Upper lobe of right lung (tissue), 1 donor: Measurements from ENCODE around the gene PTPRG. TPM values are rescaled to one million over a fixed set of nuclear protein-coding genes. Genes with fewer than 3 reads are reported as not detected.
"Not testable (repeated sequence)": the region's sequence is repeated elsewhere in the genome, so short reads cannot be mapped to it uniquely, and the experiment has no call there.

Experiments
- ATAC-seq: fragments of 200-7000 bp; cut with Tn5 transposase; one replicate; pipeline ENCODE4 v1.9.1; 2020; ENCODE audit warnings: mild to moderate bottlenecking, moderate library complexity
- DNase-seq: peaks from one replicate; pipeline ENCODE4 v3.0.0-alpha.2; 2020
- H3K27ac ChIP-seq: fragments of 200-600 bp; one replicate; pipeline ENCODE4 v1.8.0; 2022
- H3K27me3 ChIP-seq: fragments of 200-600 bp; one replicate; pipeline ENCODE4 v1.8.0; 2022; ENCODE audit warnings: mild to moderate bottlenecking
- H3K36me3 ChIP-seq: fragments of 200-600 bp; one replicate; pipeline ENCODE4 v1.8.0; 2022
- H3K4me1 ChIP-seq: fragments of 200-600 bp; one replicate; pipeline ENCODE4 v1.8.0; 2022
- H3K4me3 ChIP-seq: fragments of 200-600 bp; one replicate; pipeline ENCODE4 v1.8.0; 2022; ENCODE audit warnings: mild to moderate bottlenecking
- H3K9me3 ChIP-seq: fragments of 200-600 bp; one replicate; pipeline ENCODE4 v1.8.0; 2022
- CTCF ChIP-seq: fragments of 200-600 bp; IDR thresholded peaks from one replicate; pipeline ENCODE4 v1.8.0; 2022; ENCODE audit warnings: antibody characterized with exemption
- intact Hi-C: fragments of 100-400 bp; cut with DNase I; formaldehyde crosslinking; loops from one replicate; pipeline ENCODE4 v1.11.0; 2022
- total RNA-seq: library from RNA; stranded (reverse); fragmentation: NEBNext Ultra II Directional; extraction: Animal tissue kit (Norgen Biotek cat#: 25700); gene quantifications from one replicate; pipeline ENCODE4 v1.2.1, GENCODE V29; 2021
- donor health status: DM: no; HTN: yes; CAD: no; lungs with severe emphysema.

Gene PTPRG
- total RNA-seq, 1 donor from 2014 or later, result 86.7 TPM

DNA sequence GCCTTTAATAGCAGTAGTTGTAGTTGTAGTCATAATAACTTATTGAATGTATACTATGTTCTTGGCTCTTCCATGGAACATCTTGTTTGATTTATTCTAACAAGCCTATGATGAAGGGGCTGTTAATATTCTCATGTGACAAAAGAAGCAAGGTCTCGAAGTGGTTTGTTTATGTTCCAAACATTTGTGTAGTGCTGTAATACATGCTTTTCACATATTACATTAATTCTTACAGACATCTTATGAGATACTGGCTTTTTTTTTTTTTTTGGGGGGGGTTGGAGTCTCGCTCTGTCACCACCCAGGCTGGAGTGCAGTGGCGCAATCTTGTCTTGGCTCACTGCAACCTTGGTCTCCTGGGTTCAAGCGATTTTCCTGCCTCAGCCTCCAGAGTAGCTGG is 252.3 kb downstream of the PTPRG start:
- ATAC-seq, result no peak
- DNase-seq, result no peak
- intact Hi-C loops, result no loop called here
- TF ChIP-seq CTCF, result no peak
- no peak overlapping the region for H3K4me3 ChIP-seq
- no peaks in the 10 kb centered on the region for H3K36me3 ChIP-seq
- peaks cover 26% of the 10 kb centered on the region for H3K4me1 ChIP-seq
- H3K27me3 ChIP-seq, result no peaks in the 10 kb centered on the region
- no peak overlapping the region for H3K27ac ChIP-seq
- no peaks in the 10 kb centered on the region for H3K9me3 ChIP-seq

GRCh38 chr3:61814674-61815073 is 253.3 kb downstream of the PTPRG start:
- Histone ChIP-seq H3K27ac (no peak overlapping the region), H3K27me3 (no peaks in the 10 kb centered on the region), H3K9me3 (no peaks in the 10 kb centered on the region), H3K4me3 (no peak overlapping the region), H3K4me1 (peaks cover 17% of the 10 kb centered on the region), H3K36me3 (no peaks in the 10 kb centered on the region)
- ATAC-seq (no peak), DNase-seq (no peak)
- no peak for TF ChIP-seq CTCF
- intact Hi-C loops, result no loop called here

- intact Hi-C loops, ATAC-seq, H3K27ac ChIP-seq, H3K27me3 ChIP-seq, H3K4me3 ChIP-seq, DNase-seq, H3K36me3 ChIP-seq, H3K9me3 ChIP-seq: not testable (repeated sequence)
- peaks cover 11% of the 10 kb centered on the region for H3K4me1 ChIP-seq
Observed at GRCh38 chr3:61816304-61816703, 254.9 kb downstream of the PTPRG start.

- H3K27me3 ChIP-seq, result no peaks in the 10 kb centered on the region
- no peak for DNase-seq
- H3K4me1 ChIP-seq, result peaks cover 14% of the 10 kb centered on the region
- H3K27ac ChIP-seq, result no peak overlapping the region
- intact Hi-C loops, result no loop called here
- H3K36me3 ChIP-seq, result no peaks in the 10 kb centered on the region
- ATAC-seq, result no peak
- TF ChIP-seq CTCF, result no peak
- H3K9me3 ChIP-seq, result no peaks in the 10 kb centered on the region
- no peak overlapping the region for H3K4me3 ChIP-seq
Observed at GRCh38 chr3:61819861-61820260, 258.5 kb downstream of the PTPRG start.

- no peak overlapping the region for H3K27ac ChIP-seq
- H3K36me3 ChIP-seq, result no peaks in the 10 kb centered on the region
- intact Hi-C loops, result no loop called here
- peaks cover 16% of the 10 kb centered on the region for H3K4me1 ChIP-seq
- H3K4me3 ChIP-seq, result no peak overlapping the region
- no peak for TF ChIP-seq CTCF
- ATAC-seq, result no peak
- H3K27me3 ChIP-seq, result no peaks in the 10 kb centered on the region
- no peaks in the 10 kb centered on the region for H3K9me3 ChIP-seq
- DNase-seq, result no peak
Observed at GRCh38 chr3:61820306-61820992, 259.1 kb downstream of the PTPRG start.

DNA sequence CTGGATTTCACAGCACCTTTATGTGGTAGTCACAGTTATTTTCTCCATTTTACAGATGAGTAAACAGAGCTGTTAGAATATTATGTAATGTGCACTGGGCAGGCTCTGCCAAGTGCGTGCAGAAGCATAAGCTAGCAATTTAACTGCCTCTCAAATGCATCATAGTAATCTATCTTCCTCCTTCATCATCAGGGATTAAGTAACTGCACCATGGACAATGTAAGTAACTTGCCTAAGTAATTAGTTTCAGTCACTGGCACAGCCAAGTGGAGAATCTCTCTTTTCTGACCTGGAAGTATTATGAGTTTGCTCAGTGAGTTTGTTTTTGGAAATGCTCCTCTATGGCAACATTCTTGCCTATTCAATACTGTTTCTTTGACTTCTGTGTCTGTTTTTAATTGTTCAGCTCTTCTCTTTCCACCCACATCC is 260.5 kb downstream of the PTPRG start:
- TF ChIP-seq CTCF, result no peak
- no peak for DNase-seq
- ATAC-seq, result no peak
- Histone ChIP-seq H3K27me3 (no peaks in the 10 kb centered on the region), H3K36me3 (no peaks in the 10 kb centered on the region), H3K4me3 (no peak overlapping the region), H3K4me1 (peaks cover 16% of the 10 kb centered on the region), H3K27ac (no peak overlapping the region), H3K9me3 (no peaks in the 10 kb centered on the region)
- intact Hi-C loops, result no loop called here
